Measurements from ENCODE around the gene CPPED1.

- TF ChIP-seq RAD21 (IDR thresholded peaks at IDR 0.05; ENCODE audit: low read depth) (no peak), CTCF (IDR thresholded peaks at IDR 0.05 in 2 of 3, conservative IDR thresholded peaks at IDR 0.05 in 1 of 3; ENCODE audit: borderline replicate concordance in 1 of 3, insufficient read depth in 1 of 3, low read depth in 2 of 3, low read length in 2 of 3) (no peak), EZH2 (IDR thresholded peaks at IDR 0.05) (no peak), POLR2A (IDR thresholded peaks at IDR 0.05; ENCODE audit: borderline replicate concordance, extremely low read depth, insufficient read depth, insufficient read length) (no peak), POLR2AphosphoS5 (IDR thresholded peaks at IDR 0.05; ENCODE audit: low read depth, low read length) (no peak), EZH2phosphoT487 (IDR thresholded peaks at IDR 0.05; ENCODE audit: borderline replicate concordance) (no peak), MAX (IDR thresholded peaks at IDR 0.05) (no peak), SIN3A (IDR thresholded peaks at IDR 0.05; ENCODE audit: low read depth) (no peak), EGR1 (IDR thresholded peaks at IDR 0.05; ENCODE audit: low read depth) (no peak)
Measured at GRCh38 chr16:12798171-12798570, 5.5 kb downstream of the CPPED1 start.
